Astrocyte of the spinal cord (primary cell): ENCODE results near the gene SENP7.

Experiments
- DNase-seq: peaks from one replicate; pipeline ENCODE4 v3.0.0; 2011; ENCODE audit warnings: low read depth, low spot score
- H3K4me3 ChIP-seq: 2 replicates; pipeline ENCODE4 v1.5.1; 2011; ENCODE audit warnings: low read depth, mild to moderate bottlenecking, low read length, moderate library complexity
- in situ Hi-C: cut with HindIII; loops from 2 replicates; pipeline ENCODE4 v1.10.0; 2017; ENCODE audit warnings: low sequenced_read_pairs
- TF ChIP-seq, protein P1 (sequence below): IDR thresholded peaks from 2 replicates; pipeline ENCODE4 v1.5.1; 2012; ENCODE audit warnings: low read depth, mild to moderate bottlenecking, low read length, inconsistent platforms

Gene SENP7

DNA sequence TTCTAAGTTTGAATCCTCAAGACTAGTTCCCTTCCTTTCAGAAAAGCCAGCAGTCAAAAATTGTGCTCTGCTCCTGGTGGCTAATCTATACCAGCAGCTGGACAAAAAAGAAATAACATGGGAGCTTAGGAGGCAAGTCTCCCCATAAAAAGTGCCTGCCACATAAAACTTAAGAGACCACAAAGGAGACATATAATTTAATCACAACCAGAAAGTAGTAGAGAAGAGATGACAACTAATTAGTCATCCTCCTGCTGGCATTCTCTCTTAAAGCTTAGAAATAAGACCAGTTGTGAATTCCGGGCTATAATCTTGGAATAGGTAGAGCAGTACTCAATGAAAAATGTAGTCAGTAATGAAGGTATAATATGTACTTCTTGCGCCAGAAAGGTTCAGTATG, 172.4 kb downstream of the SENP7 start:
- H3K4me3 ChIP-seq, result no peak overlapping the region
- TF ChIP-seq, protein P1, sequence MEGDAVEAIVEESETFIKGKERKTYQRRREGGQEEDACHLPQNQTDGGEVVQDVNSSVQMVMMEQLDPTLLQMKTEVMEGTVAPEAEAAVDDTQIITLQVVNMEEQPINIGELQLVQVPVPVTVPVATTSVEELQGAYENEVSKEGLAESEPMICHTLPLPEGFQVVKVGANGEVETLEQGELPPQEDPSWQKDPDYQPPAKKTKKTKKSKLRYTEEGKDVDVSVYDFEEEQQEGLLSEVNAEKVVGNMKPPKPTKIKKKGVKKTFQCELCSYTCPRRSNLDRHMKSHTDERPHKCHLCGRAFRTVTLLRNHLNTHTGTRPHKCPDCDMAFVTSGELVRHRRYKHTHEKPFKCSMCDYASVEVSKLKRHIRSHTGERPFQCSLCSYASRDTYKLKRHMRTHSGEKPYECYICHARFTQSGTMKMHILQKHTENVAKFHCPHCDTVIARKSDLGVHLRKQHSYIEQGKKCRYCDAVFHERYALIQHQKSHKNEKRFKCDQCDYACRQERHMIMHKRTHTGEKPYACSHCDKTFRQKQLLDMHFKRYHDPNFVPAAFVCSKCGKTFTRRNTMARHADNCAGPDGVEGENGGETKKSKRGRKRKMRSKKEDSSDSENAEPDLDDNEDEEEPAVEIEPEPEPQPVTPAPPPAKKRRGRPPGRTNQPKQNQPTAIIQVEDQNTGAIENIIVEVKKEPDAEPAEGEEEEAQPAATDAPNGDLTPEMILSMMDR, result no peak
- DNase-seq, result no peak
- in situ Hi-C loops, result no loop called here

DNA sequence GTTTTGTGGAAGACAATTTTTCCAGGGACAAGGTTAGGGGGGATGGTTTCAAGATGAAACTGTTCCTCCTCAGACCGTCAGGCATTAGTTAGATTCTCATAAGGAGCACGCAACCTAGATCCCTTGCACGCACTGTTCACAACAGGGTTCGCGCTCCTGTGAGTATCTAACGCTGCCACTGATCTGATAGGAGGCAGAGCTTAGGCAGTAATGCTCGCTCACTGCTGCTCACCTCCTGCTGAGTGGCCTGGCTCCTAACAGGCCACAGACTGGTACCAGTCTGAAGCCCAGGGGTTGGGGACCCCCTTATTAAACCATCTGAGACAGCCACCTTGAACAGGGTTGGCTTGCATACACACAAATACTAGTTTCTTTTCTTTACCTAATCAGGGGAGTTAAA, 179.1 kb downstream of the SENP7 start:
- no peak overlapping the region for H3K4me3 ChIP-seq
- TF ChIP-seq, protein P1, result no peak
- in situ Hi-C loops, result no loop called here
- no peak for DNase-seq

DNA sequence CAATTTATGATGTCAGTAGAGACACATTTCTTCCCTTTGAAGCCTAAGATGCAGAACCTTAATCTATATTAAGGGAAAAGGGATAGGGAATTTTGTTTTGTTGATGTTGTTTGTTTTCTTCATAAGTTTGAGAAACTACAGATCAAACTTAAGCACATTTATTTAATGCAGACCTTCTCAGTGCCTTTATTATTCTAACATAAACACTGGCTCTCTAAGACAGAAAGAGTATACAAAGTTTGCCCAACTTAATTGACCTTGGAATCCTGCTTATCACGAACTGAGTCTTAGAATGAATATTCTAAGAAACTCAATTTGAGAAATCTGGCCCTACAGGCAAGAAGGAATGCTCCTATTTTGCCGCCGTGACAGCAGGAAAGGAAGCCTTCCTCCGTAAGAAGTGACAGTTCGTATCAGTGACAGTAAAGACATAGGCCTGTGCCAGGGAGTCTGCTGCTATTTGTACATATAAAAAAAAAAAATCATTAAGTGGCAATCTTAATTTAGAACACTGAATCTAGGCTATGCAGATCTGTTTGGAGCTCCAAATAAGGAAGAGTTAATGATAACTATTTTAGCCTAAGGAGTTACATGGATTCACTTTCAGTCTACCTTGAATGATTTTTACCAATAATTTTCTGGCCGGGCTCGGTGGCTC, 183.9 kb downstream of the SENP7 start:
- in situ Hi-C loops, result no loop called here
- TF ChIP-seq, protein P1, result no peak

DNA sequence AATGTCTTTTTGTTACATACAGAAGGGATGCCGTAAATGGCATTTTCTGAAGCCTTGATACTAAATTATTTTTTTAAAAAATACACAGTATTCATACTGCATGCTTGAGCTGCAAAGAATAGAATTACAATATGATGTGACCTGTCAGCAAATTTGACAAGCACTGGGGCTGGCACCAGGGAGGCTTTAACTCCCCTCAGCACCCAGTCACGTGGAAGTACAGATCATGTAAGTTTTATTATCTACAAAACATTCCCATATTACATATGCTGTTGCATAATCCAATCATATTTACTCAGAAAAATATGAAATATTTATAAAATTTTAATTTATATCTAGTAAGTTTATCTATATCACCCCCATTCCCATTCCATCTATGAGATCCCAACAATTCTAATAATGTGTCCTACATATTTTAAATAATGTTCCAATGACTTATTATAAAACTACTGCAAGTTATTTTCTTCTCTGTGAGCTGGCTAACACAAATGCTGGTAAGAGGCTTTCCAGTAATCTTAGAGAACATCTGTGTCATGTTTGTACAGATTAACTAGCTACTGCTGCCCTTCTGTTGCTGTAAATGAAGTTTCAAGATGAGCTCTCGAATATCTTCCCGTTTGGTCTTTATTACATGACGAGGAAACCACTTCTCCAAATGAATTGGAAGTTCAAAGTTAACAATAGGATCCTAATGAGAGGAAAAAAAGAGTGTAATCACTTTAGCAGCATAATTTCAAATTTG, 187.4 kb downstream of the SENP7 start:
- no peak overlapping the region for H3K4me3 ChIP-seq
- in situ Hi-C loops, result no loop called here
- TF ChIP-seq, protein P1, result no peak
- no peak for DNase-seq

More for the DNA sequence above, 183.9 kb downstream of the SENP7 start:
- DNase-seq, result no peak
- no peak overlapping the region for H3K4me3 ChIP-seq

DNA sequence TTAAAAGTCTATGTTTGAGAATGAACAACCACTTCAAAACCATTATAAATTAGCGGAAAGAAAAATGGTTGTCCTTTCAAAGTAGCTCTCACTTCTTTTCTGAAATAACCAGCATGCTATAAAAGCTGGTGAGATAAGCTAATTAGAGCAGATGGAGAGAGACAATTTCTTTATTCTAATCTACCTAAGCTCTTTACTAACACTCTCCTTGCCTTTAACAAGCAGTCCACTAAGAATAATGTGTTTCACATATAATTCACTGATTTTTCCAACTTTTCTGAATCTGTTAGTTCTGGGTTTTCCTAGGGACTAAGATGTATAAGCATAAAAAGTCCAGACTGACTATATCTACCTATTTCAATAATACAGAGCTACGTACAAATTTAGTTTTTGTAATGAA, 192.5 kb downstream of the SENP7 start, which contains the start of gene IMPG2:
TSS of gene IMPG2 (minus strand) at position 101 of the 400 bp plus-strand sequence. CDS start 203 bp downstream, outside the sequence.
- no peak within 1 kb of the TSS for H3K4me3 ChIP-seq
- TF ChIP-seq, protein P1, result no peak
- no peak for DNase-seq
- in situ Hi-C loops, result no loop called here

DNA sequence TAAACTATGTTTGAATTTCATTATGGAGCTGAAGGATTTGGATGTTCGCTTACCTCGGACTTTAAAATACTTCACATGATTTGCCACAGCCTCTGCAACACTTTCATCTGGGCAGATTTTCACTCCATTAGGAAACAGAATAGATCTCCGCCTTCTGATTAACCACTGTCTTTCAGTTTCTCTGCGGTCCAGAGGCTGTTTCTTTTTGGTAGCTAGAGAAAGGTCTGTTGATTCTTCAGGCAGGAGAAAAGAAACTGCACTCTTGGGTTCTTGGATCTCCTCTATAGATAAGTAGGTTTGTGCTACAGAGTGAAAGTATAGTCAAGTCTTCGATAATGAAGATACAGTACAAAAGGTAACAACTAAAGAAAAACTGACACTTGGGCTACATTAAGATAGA, 193.5 kb downstream of the SENP7 start:
- no peak overlapping the region for H3K4me3 ChIP-seq
- TF ChIP-seq, protein P1, result no peak
- DNase-seq, result no peak
- in situ Hi-C loops, result no loop called here
